Fibroblast of lung (primary cell): ENCODE results near the gene XPNPEP3.

Experiments used
- CTCF ChIP-seq, 2 donors: IDR thresholded peaks in 1 of 2; conservative IDR thresholded peaks in 1 of 2; 1 replicate in 1 of 2; 2 replicates in 1 of 2; pipeline ENCODE4 v1.5.1; 2011 to 2012; ENCODE audit warnings: low read length in 2 of 2, control low read depth in 1 of 2, inconsistent platforms in 1 of 2, low read depth in 1 of 2, mild to moderate bottlenecking in 1 of 2
- EZH2 ChIP-seq: IDR thresholded peaks from 2 replicates; pipeline ENCODE4 v1.5.1; 2012; ENCODE audit warnings: low read length, control low read depth, mild to moderate bottlenecking; ENCODE audit errors: missing control alignments

DNA sequence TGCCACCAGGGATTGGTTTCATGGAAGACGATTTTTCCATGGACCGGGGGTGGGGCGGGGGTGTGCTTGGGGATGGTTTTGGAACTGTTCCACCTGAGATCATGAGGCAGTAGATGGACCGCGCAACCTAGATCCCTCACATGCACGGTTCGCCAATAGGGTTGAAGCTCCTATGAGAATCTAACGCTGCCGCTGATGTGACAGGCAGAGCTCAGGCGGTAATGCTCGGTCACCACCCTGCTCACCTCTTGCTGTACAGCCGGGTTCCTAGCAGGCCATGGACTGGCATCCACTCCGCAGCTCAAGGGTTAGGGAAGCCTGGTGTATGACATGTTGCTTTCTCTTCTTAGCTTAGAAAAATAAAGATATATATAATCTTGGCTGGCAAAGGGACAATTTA is 116.2 kb downstream of the XPNPEP3 start:
- TF ChIP-seq CTCF (conservative IDR thresholded peaks at IDR 0.05 in 1 of 2, IDR thresholded peaks at IDR 0.05 in 1 of 2; ENCODE audit: low read depth in 1 of 2, low read length in 2 of 2) (no peak), EZH2 (no peak)
